HG03378 (cell line): Measurements from ENCODE around the gene GJA3.
"Not testable (repeated sequence)": the region's sequence is repeated elsewhere in the genome, so short reads cannot be mapped to it uniquely, and the experiment has no call there.

Experiments used
- ATAC-seq: cut with Tn5 transposase; IDR thresholded peaks from one replicate; pipeline ENCODE4 v1.9.1; 2021; ENCODE audit warnings: mild to moderate bottlenecking, moderate library complexity; ENCODE audit not compliant: unreplicated experiment

GJA3 gene

DNA sequence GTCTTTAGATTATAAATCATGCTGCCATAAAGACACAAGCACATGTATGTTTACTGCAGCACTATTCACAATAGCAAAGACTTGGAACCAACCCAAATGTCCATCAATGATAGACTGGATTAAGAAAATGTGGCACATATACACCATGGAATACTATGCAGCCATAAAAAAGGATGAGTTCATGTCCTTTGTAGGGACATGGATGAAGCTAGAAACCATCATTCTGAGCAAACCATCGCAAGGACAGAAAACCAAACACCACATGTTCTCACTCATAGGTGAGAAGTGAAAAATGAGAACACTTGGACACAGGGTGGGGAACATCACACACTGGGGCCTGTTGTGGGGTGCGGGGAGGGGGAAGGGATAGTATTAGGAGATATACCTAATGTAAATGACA, 7.6 kb downstream of the GJA3 start:
- ATAC-seq, result not testable (repeated sequence)

DNA sequence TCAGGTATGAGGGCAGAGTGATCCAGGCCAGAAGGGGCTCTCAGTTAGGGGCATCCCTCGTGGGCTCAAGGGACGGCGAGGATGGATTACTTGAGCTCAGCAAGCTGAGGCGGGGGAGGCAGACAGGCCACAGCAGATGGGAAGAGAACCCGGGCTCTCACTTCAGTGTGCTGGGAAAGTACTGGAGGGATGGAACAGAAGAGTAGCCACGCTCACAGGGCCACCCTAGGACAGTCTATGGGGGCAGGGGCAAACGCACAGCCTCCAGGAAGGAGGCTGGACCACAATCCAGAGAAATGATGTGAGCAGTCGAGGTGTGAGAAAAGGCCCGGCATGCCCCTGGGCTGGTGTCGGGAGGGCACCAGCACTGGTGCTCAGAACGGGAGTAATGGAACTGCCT, 9.2 kb downstream of the GJA3 start:
- ATAC-seq, result no peak

DNA sequence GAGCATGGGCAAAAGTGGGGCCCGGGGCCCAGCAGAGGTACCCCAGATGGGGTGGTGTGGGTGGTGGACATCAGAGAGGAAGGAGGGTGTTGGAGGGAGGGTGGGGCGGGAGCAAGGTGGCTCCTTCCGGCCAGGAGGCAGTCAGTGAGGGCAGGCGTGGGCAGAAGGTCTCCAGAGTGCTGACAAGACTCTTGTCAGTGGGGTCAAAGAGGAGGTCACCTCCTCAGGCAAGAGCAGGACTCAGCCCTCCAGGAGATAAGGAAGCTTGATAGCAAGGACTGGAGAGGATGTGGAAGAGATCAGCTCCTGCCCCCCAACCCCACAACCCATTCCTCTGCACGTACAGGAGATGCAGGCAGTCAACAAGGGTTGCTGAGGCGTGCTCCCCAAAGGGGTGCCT, 9.8 kb downstream of the GJA3 start:
- ATAC-seq, result no peak

DNA sequence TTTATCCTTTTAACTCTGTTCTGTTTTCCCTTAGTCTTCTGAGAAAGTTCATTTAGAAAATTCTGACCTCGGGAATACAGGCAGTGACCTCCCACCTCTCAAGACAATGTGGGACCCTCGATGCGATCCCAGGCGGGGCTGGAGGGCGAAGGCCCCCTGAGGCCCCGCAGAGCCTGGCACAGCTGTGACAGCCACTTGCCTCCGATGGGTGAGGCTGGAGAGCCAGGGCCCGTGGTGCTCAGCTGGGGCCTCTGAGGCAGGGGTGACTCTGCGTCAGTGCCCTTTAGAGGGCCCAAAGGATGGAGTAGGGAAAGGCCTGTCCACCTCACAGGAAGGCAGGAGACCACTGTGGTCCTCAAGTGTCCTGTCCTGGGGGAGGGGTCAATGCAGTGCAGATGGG, 10.3 kb downstream of the GJA3 start:
- ATAC-seq, result no peak

DNA sequence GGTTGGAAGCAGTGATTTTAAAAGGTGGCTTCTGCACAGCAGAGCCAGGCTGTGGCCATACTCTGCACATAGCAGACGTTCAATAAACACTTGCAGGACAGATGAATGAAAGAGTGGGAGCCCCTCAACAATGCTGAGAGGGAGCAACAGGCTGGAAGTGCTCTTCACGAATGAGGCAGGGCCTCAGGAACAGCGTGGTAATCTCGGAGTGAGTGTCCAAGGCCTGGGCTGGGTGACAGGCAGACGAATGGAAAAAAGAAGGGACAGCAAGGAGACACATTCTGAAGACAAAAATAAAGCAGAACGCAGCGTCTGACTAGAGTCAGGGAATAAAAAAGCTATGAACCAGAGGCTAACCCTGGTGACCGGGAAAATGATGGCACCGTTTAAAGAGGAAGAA, 11.1 kb downstream of the GJA3 start:
- no peak for ATAC-seq

DNA sequence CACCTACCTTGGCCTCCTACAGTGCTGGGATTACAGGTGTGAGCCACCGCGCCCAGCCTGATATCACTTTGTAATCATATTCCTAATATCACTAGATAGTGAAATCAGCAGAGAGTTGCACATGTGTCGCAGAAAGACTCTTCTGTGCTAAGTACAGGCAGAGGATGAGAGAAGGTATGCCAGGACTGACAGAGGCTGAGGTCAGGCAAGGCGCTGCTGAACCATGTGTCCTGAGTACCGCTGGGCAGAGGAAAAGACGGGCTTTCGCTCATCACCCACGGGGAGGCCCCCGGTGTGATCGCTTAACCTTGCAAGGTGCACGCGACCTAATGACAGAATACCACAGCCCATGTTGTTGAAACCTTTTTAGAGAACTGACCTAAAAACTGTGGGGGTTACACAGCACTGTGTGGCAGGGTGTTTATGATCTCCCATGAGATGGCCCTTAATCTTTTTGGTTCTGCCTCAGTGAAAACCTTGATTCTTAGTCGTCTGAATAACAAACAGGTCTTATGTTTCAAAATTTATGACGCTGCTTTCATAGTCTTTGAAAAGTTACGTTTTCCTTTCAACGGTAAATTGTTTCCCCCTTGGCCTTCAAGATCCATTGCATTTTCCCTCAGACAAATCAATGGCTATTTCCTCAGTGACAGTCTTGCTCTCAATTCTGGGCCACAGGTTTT, 12.2 kb downstream of the GJA3 start:
- ATAC-seq, result no peak

DNA sequence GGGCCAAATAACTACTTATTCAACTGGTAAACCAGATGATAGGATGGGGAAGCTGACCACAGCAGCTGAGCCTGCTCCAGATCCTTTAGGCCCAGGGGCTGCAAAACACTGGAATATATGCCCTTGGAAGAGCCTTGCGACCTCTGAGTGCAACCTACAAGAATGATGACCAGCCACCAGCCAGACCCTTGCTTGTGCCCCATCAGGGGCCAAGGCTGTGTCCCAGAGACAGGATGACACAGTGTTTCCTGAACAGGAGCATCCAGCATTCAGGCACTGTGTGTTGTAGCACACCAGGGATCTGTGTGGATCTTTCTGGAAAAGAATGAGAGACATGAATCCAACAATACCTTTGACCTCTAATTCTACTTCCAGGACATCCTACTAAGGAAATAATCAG, 14.5 kb downstream of the GJA3 start:
- no peak for ATAC-seq

DNA sequence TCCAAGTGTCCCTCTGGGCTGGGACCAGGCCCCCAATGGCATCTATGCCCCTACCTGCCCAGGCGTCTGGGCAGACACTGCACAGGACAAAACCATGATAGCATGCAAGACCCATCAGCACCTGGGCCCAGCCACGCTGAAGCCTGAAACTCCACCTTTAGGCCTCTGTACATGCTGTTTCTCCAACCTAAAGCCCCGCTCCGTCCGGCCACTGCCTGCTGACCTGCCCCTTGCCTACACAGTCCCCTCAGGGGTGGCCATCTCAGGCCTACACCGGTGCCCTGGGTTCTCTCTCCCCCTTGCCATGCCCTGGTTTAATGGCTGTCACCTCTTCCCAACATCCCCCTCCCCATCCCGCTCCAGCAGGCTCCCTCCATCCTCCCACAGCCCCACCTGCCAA, 15.3 kb downstream of the GJA3 start:
- no peak for ATAC-seq

DNA sequence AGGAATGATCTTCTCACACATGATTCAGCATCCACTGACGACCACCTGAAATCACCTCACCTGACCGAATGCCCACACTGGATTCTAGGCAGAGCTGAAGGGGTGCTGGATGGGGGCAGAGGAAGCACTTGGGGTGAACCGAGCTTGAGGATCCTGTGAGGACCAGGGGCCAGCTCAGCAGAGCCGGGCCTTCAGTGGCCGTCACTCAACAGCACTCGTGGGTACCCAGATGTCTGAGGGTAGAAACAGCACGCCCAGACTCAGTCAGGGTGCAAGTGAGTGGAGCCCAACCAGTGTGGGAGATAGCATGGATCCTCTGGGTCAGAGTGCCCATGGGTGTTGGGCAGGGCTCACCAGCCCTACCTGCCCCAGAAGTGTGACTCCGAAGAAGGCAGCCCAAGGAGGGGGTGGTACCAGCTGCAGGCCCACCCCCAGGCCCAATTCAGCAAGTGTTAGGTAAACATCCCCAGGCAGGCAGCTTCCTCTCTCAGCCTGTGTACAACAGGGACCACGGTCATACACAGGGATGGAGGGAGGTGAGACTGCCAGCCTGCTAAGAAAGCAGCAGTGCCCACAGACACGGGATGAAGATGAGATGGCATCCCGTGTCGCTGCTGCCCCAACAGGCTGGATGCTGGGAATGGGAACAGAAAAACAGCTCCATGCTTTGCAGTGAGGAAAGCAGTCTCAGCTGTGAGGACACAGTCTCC, 16.6 kb downstream of the GJA3 start:
- ATAC-seq, result no peak

DNA sequence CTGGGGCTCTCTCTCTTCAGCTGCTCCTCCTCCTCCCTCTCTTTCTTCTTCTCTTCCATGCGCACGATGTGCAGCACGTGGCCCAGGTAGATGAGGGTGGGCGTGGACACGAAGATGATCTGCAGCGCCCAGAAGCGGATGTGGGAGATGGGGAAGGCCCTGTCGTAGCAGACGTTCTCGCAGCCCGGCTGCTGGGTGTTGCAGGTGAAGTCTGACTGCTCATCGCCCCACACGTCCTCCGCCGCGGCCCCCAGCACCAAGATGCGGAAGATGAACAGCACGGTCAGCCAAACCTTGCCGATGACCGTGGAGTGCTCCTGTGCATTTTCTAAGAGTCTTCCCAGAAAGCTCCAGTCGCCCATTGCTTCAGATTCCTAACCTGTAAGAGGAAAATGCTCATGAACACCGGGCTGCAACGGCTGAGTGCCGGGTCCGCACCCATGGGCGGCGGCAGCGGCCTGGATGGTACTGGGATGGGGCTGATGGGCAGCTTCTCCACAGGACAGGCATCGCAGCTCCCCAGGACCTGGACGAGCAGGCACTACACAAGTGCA, 17.8 kb downstream of the GJA3 start:
- no peak for ATAC-seq

DNA sequence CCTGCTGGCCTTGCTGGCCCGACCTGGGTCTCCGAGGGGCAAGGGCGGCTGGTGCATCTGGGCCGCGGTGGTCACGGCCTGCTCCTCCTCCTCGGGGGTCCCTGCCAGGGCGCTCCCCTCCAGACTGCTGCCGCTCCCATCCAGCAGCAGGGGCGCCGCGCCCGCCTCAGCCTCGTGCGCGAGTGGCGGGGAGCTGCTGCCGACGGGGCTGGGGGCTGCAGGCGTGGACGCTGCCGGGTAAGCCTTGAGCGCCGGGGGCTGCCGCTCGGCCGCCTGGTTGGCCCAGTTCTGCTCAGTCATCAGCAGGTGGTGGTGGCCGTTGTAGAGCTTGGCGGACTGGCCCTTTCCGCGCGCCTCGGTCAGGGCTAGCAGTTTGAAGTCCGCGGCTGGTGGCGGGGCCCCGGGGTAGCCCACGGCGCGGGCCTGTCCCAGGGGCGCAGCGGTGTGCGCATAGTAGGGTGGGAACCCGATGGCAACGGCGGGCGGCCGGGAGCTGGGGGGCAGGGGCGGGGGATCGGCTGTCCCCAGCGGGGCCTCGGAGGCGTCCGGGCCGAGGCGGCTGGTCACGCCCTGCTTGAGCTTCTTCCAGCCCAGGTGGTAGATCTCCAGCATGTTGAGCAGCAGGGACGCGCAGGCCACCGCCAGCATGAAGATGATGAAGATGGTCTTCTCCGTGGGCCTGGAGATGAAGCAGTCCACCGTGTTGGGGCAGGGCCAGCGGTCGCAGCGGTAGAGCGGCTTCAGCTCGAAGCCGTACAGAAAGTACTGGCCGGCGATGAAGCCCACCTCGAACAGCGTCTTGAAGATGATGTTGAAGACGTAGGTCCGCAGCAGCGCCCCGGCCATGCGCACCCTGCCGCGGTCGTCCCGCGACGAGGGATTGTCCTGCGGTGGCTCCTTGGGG, 18.6 kb downstream of the GJA3 start:
- ATAC-seq, result no peak

DNA sequence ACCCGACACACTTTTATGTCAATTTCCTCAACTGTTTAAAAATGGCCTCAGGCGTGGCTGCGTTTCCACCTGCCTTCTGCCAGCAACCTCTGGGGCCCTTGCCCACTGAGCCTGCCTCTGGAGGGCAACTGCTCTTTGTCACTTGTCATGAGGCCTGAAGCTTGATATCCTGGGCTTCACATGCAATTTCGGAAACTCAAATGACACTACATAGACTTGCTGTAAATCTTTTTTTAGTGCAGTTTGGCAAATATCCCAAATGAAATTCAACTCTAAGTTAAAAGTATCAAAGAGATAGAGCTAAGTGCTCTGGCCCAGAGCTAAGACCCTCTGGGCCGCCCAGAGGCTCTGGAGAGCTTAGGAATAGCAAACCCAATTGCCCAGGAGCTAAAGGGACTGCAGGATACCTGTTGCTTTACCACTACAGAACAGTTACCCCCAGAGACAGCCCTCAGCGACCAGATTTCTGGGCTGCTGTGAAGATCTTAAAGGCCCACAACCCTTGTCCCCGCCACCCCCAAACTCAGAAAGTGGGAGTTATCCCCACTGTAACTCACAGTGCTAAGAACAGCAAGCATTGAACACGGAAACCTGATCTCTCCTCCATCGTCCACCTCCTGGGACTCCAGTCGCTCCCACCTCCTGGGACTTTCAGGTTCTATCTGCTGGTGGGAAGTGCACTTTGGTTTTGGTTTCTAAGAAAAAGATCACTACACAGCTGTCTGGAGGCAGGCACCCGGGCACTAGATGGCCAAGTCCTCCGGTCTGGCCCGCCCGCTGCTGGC, 19.4 kb downstream of the GJA3 start:
- ATAC-seq, result no peak

DNA sequence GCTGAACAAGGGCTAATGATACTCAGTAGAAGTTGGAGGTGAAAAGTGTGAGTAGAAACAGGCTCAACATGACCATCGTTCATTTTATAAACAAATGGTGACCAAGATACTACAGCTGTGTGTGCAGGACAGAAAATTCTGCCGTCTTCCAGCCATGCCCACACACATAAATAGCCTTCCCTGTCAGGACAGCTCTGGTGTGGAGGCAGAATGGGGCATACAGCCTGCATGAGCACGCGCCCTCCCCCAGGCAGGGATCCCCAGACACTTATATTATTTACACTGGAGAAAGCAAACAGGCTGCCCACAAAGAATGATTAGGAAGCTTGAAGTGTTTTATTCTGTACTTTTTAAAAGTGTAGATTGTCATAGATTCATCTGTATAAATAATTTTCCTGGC, 20.4 kb downstream of the GJA3 start:
- no peak for ATAC-seq

DNA sequence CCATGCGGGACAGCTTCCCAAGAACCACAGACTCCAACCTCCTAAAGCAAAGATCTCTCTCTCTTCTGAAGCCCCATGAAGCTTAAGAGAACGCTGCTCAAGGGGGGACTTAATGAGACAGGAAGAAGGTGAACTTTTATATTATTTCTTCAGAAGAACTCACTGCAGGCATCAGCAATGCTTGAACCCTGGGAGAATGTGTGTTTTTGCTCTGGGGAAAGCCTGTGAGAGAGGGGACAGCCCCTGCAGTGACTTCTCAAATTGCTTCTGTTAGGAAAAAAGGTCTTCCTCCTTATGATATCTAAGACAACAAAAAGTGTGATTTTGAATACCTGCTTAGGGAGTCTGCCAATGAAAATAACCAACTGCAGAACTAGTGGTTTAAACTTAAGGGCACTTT, 23.0 kb downstream of the GJA3 start:
- no peak for ATAC-seq

DNA sequence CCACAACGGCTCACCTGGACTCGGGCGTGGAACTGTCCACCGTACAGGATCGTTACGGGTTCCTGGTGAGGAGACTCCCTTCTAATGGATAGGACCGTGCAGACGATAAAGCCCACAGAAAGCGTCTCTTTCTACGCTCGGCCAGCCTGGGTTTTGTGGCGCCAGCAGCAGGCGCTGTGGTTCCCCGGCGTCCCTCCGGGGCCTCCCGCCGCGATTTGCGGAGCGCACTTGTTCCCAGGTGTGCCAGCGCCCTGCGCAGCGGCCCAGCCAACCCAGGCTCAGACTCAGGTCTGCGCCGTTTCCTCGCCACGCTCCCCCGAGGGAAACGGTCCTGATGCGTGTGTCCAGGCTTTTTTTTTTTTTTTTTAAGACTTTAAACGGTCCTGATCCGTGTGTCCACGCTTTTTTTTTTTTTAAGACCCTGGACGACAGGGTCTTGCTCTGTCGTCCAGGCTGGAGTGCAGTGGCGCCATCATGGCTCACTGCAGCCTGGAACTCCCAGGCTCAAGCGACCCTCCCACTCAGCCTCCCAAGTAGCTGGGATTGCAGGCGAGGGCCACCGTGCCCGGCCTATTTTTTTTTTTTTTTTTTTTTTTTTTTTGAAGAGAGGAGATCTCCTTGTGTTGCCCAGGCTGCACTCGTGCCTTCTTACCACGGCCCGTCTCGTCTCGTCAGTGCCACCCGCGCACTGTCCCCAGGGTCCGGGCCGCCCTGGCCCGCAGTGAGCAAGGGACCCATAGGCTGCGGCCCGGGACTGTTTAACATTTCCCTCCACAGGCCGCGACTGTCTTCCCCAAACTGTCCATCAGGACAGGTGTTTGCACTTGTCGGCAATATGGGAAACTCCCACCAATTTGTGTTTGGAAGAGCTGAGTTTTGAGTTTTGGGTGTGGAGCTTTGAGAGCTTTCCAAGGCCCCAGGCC, 23.8 kb downstream of the GJA3 start:
- ATAC-seq, result no peak

DNA sequence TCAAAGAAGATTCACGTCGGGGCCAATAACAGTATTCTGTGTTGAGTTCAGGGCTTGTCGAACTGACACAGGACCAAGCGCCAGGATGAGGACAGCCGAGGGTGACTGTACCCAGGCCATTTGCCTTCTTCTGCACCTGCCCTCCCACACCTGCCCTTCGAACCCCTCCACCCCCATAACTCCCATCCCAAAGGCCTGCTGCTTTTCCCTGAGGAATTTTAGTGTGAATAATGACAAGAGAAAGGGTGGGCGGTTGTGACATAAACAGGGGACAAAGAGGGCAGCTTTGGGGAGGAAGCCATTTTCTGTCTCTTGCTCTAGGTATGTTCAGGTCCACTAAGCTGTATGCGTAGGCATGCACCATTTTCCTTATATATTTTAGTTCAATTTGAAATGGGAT, 26.1 kb downstream of the GJA3 start:
- ATAC-seq, result no peak

DNA sequence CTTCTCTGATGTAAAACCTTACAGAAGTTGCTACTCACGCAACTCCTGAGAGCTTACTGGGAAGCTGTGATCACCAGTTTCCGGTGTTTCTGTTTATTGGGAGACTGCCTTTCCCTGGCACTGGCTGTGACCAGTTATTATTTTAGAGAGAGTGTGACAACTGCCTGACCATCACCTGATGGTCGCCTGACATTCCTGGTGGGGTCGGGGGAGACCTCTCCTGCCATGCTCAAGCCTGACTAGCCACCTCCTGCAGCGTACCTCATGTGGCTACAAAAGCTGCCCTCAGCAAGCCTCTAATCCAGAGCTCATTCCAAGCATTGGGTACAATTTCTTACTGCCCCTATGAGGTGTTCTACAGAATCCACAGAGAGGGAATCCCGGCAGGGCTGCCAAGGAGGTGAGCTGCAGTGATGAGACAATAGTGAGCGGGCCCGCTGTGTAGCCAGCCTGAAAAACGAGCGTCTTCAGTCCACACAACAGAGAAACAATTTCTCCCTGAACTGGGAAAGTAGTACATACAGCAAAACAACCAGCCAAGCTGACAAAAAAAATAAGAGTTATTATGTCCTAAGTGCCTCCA, 28.7 kb downstream of the GJA3 start:
- ATAC-seq, result no peak

DNA sequence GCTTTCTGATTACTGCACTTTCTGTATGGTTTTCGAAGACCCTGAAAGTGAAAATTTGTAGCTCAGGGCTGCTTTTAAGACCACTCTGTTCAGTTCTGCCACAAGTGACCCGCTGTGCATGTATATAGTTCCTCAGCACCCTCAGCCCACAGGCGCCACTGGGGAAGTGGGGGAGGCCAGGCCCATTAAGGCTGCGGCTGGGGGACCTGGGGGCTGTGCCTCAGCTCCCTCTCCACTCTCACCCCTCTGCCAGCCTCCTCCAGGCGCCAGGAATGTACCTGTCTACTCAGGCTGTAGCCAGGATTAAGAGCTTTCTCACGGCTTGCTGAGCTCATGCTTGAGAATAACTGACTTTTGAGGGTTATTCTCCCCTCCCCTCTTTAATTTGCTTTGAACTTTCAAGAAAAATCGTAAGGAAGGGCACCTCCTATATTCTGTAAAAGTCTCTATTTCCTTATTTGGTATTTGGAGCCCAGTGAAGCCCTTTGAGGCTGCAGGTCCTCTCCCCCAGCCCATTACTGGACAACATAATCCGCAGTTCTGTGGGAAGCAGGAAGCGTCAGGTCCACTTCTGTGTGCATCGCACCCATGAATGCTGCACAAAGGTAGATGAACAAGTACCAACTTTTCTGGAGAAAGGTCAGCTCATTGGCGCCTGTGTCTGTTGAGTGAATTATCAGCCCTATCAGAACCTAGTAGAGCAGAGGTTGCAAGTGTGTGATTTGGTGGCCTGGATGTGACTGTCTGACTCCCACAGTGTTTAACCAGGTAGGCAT, 29.6 kb downstream of the GJA3 start:
- no peak for ATAC-seq

DNA sequence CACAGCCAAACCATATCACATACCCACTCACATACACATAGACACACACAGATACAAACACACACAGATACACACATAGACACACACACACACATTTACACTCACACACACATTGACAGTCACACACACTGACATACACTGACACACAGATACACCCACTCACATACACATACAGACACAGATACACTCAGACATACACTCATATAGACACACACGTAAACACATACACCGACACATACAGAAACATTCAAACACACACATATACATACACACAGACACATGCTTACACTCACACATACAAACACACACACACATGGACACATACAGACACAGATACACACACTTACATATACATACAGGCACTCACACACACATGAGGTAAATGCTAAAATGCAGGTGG, 30.2 kb downstream of the GJA3 start:
- no peak for ATAC-seq
